Measurements from ENCODE around the gene ADGRF1. TPM values are rescaled to one million over a fixed set of nuclear protein-coding genes. Genes with fewer than 3 reads are reported as not detected.

ADGRF1 gene
- total and polyA plus RNA-seq, 2 donors (not counting 1 experiment from before 2014, with no cell fraction given): not detected

- Histone ChIP-seq H3K9me3 (ENCODE audit: control insufficient read depth, insufficient read depth, low read depth, low read length) (no peaks in the 10 kb centered on the region), H3K36me3 (ENCODE audit: control insufficient read depth, insufficient read depth, low read length) (no peaks in the 10 kb centered on the region), H3K4me2 (ENCODE audit: extremely low read depth, insufficient read depth, low read length) (no peak overlapping the region), H3K4me3 (replicated peaks in 1 of 4; ENCODE audit: control extremely low read depth in 1 of 4, insufficient read depth in 1 of 4, low read depth in 3 of 4, low read length in 4 of 4) (no peak overlapping the region), H4K20me1 (ENCODE audit: control insufficient read depth, extremely low read depth, insufficient read depth, low read length) (no peaks in the 10 kb centered on the region), H3K27ac (ENCODE audit: insufficient read depth, low read length) (no peak overlapping the region), H3K4me1 (ENCODE audit: control insufficient read depth, extremely low read depth, insufficient read depth, low read length) (no peaks in the 10 kb centered on the region), H3K27me3 (ENCODE audit: control insufficient read depth, insufficient read depth, low read length) (peaks cover 2% of the 10 kb centered on the region), H3K79me2 (ENCODE audit: control insufficient read depth, insufficient read depth, low read length) (no peaks in the 10 kb centered on the region), H2AFZ (ENCODE audit: low read length) (no peak overlapping the region), H3K9ac (ENCODE audit: insufficient read depth, low read length) (no peak overlapping the region)
- TF ChIP-seq CTCF (conservative IDR thresholded peaks at IDR 0.05 in 1 of 2, IDR thresholded peaks at IDR 0.05 in 1 of 2; ENCODE audit: low read depth in 1 of 2, low read length in 2 of 2): no peak
- no peak for TF ChIP-seq EZH2 (IDR thresholded peaks at IDR 0.05; ENCODE audit: low read length, missing control alignments)
- peak; percentile 84 to 100 for DNase-seq (ENCODE audit: low read depth in 2 of 2)
These were observed 7.2 kb downstream of the ADGRF1 start for GRCh38 chr6:47034926-47035325.

- Histone ChIP-seq H4K20me1 (ENCODE audit: control insufficient read depth, extremely low read depth, insufficient read depth, low read length) (no peaks in the 10 kb centered on the region), H2AFZ (ENCODE audit: low read length) (no peak overlapping the region), H3K79me2 (ENCODE audit: control insufficient read depth, insufficient read depth, low read length) (no peaks in the 10 kb centered on the region), H3K27me3 (ENCODE audit: control insufficient read depth, insufficient read depth, low read length) (peaks cover 2% of the 10 kb centered on the region), H3K9me3 (ENCODE audit: control insufficient read depth, insufficient read depth, low read depth, low read length) (no peaks in the 10 kb centered on the region), H3K4me1 (ENCODE audit: control insufficient read depth, extremely low read depth, insufficient read depth, low read length) (no peaks in the 10 kb centered on the region), H3K4me3 (replicated peaks in 1 of 4; ENCODE audit: control extremely low read depth in 1 of 4, insufficient read depth in 1 of 4, low read depth in 3 of 4, low read length in 4 of 4) (no peak overlapping the region), H3K27ac (ENCODE audit: insufficient read depth, low read length) (no peak overlapping the region), H3K9ac (ENCODE audit: insufficient read depth, low read length) (no peak overlapping the region), H3K36me3 (ENCODE audit: control insufficient read depth, insufficient read depth, low read length) (no peaks in the 10 kb centered on the region), H3K4me2 (ENCODE audit: extremely low read depth, insufficient read depth, low read length) (no peak overlapping the region)
- TF ChIP-seq CTCF (conservative IDR thresholded peaks at IDR 0.05 in 1 of 2, IDR thresholded peaks at IDR 0.05 in 1 of 2; ENCODE audit: low read depth in 1 of 2, low read length in 2 of 2) (no peak), EZH2 (IDR thresholded peaks at IDR 0.05; ENCODE audit: low read length, missing control alignments) (no peak)
- DNase-seq (ENCODE audit: low read depth in 2 of 2): peak in 1 of 2 donors; percentile 54
These were observed 7.7 kb downstream of the ADGRF1 start for GRCh38 chr6:47034421-47034820.

GRCh38 chr6:47032974-47033765, 9.0 kb downstream of the ADGRF1 start:
- no peak overlapping the region for H3K4me3 ChIP-seq (replicated peaks in 1 of 4; ENCODE audit: control extremely low read depth in 1 of 4, insufficient read depth in 1 of 4, low read depth in 3 of 4, low read length in 4 of 4)
- no peak overlapping the region for H2AFZ ChIP-seq (ENCODE audit: low read length)
- DNase-seq (ENCODE audit: low read depth in 2 of 2): no peak
- H4K20me1 ChIP-seq (ENCODE audit: control insufficient read depth, extremely low read depth, insufficient read depth, low read length): no peaks in the 10 kb centered on the region
- no peaks in the 10 kb centered on the region for H3K79me2 ChIP-seq (ENCODE audit: control insufficient read depth, insufficient read depth, low read length)
- TF ChIP-seq CTCF (conservative IDR thresholded peaks at IDR 0.05 in 1 of 2, IDR thresholded peaks at IDR 0.05 in 1 of 2; ENCODE audit: low read depth in 1 of 2, low read length in 2 of 2) (no peak), EZH2 (IDR thresholded peaks at IDR 0.05; ENCODE audit: low read length, missing control alignments) (no peak)
- H3K9me3 ChIP-seq (ENCODE audit: control insufficient read depth, insufficient read depth, low read depth, low read length): no peaks in the 10 kb centered on the region
- H3K4me1 ChIP-seq (ENCODE audit: control insufficient read depth, extremely low read depth, insufficient read depth, low read length): no peaks in the 10 kb centered on the region
- no peaks in the 10 kb centered on the region for H3K36me3 ChIP-seq (ENCODE audit: control insufficient read depth, insufficient read depth, low read length)
- H3K4me2 ChIP-seq (ENCODE audit: extremely low read depth, insufficient read depth, low read length): no peak overlapping the region
- no peak overlapping the region for H3K9ac ChIP-seq (ENCODE audit: insufficient read depth, low read length)
- H3K27me3 ChIP-seq (ENCODE audit: control insufficient read depth, insufficient read depth, low read length): peaks cover 2% of the 10 kb centered on the region
- H3K27ac ChIP-seq (ENCODE audit: insufficient read depth, low read length): no peak overlapping the region
